ENCODE measurements around the gene ICA1.

- TF ChIP-seq, protein P1, sequence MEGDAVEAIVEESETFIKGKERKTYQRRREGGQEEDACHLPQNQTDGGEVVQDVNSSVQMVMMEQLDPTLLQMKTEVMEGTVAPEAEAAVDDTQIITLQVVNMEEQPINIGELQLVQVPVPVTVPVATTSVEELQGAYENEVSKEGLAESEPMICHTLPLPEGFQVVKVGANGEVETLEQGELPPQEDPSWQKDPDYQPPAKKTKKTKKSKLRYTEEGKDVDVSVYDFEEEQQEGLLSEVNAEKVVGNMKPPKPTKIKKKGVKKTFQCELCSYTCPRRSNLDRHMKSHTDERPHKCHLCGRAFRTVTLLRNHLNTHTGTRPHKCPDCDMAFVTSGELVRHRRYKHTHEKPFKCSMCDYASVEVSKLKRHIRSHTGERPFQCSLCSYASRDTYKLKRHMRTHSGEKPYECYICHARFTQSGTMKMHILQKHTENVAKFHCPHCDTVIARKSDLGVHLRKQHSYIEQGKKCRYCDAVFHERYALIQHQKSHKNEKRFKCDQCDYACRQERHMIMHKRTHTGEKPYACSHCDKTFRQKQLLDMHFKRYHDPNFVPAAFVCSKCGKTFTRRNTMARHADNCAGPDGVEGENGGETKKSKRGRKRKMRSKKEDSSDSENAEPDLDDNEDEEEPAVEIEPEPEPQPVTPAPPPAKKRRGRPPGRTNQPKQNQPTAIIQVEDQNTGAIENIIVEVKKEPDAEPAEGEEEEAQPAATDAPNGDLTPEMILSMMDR (conservative IDR thresholded peaks at IDR 0.05; ENCODE audit: low read depth, low read length): no peak
- TF ChIP-seq SMC3 (IDR thresholded peaks at IDR 0.05; ENCODE audit: low read depth, low read length) (no peak), POLR2A (IDR thresholded peaks at IDR 0.05; ENCODE audit: low read depth, low read length) (no peak), MAZ (IDR thresholded peaks at IDR 0.05; ENCODE audit: borderline replicate concordance, low read depth, low read length) (no peak), CEBPB (IDR thresholded peaks at IDR 0.05; ENCODE audit: low read depth, low read length) (no peak), MXI1 (IDR thresholded peaks at IDR 0.05; ENCODE audit: borderline replicate concordance, low read depth, low read length) (no peak), RFX5 (IDR thresholded peaks at IDR 0.05; ENCODE audit: low read depth, low read length) (no peak), RCOR1 (IDR thresholded peaks at IDR 0.05; ENCODE audit: insufficient replicate concordance, low read length) (no peak), RAD21 (IDR thresholded peaks at IDR 0.05; ENCODE audit: low read length) (no peak), BHLHE40 (IDR thresholded peaks at IDR 0.05; ENCODE audit: low read depth, low read length) (no peak)
- TF ChIP-seq, protein P2, sequence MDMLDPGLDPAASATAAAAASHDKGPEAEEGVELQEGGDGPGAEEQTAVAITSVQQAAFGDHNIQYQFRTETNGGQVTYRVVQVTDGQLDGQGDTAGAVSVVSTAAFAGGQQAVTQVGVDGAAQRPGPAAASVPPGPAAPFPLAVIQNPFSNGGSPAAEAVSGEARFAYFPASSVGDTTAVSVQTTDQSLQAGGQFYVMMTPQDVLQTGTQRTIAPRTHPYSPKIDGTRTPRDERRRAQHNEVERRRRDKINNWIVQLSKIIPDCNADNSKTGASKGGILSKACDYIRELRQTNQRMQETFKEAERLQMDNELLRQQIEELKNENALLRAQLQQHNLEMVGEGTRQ (IDR thresholded peaks at IDR 0.05; ENCODE audit: low read depth, low read length): no peak
- TF ChIP-seq, protein P3, sequence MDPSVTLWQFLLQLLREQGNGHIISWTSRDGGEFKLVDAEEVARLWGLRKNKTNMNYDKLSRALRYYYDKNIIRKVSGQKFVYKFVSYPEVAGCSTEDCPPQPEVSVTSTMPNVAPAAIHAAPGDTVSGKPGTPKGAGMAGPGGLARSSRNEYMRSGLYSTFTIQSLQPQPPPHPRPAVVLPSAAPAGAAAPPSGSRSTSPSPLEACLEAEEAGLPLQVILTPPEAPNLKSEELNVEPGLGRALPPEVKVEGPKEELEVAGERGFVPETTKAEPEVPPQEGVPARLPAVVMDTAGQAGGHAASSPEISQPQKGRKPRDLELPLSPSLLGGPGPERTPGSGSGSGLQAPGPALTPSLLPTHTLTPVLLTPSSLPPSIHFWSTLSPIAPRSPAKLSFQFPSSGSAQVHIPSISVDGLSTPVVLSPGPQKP (IDR thresholded peaks at IDR 0.05; ENCODE audit: borderline replicate concordance, low read depth, low read length): no peak
Measured at GRCh38 chr7:8113184-8113583, 148.8 kb downstream of the ICA1 start.

All from IMR-90 (cell line).